ENCODE results near the gene GPC5. TPM values are rescaled to one million over a fixed set of nuclear protein-coding genes. Genes with fewer than 3 reads are reported as not detected.

The GPC5 gene
- total and polyA plus RNA-seq, 2 of the 8 experiments (the other 6 are each of a cell fraction or from before 2014, with no cell fraction given), result 0.20 to 0.39 TPM

DNA sequence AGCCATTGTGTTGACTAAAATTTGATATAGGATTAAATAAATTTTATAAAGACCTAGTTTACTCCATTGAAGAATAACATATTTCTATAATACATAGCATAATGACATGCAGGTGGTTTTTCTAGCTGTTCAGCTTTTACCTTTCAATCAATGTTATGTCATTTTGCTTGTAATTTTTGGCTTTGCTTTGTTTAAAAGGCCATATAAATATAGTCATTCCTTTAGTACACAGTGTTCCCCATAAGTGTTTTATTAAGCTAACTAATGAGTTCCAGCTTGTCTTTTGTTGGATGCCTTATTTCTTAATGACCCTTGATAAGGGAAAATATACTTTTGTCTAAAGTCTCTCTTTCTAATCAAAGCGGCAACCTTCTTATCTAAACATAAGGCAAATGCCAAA, 921.9 kb downstream of the GPC5 start:
- Histone ChIP-seq H2BK12ac (ENCODE audit: low read depth, low read length) (no peak overlapping the region), H3K23me2 (ENCODE audit: low read depth, low read length) (no peaks in the 10 kb centered on the region), H2BK20ac (ENCODE audit: low read length) (no peak overlapping the region), H3K4me2 (ENCODE audit: insufficient read depth in 1 of 2, low read depth in 2 of 2, low read length in 2 of 2) (no peak overlapping the region), H4K91ac (replicated peaks; ENCODE audit: insufficient read length, low read length) (no peak overlapping the region), H2AFZ (ENCODE audit: low read length) (no peak overlapping the region), H3K56ac (replicated peaks; ENCODE audit: insufficient read length, low read depth, low read length) (no peak overlapping the region), H4K20me1 (replicated peaks in 1 of 2; ENCODE audit: control insufficient read depth in 1 of 2, insufficient read depth in 2 of 2, low read length in 2 of 2) (no peaks in the 10 kb centered on the region), H3K4me3 (ENCODE audit: extremely low read depth in 1 of 4, insufficient read depth in 2 of 4, low read depth in 3 of 4, low read length in 4 of 4) (no peak overlapping the region), H2AK5ac (ENCODE audit: low read depth, low read length) (no peak overlapping the region), H2BK15ac (ENCODE audit: low read length) (no peak overlapping the region), H3K27ac (ENCODE audit: low read depth, low read length) (no peak overlapping the region), H3K9ac (replicated peaks in 1 of 4; ENCODE audit: extremely low read depth in 1 of 4, low read depth in 3 of 4, low read length in 3 of 4) (no peak overlapping the region), H3K79me1 (ENCODE audit: low read depth, low read length) (no peaks in the 10 kb centered on the region), H3K4ac (replicated peaks; ENCODE audit: insufficient read length, low read depth, low read length) (no peak overlapping the region), H3K23ac (ENCODE audit: insufficient read length) (no peak overlapping the region), H3K4me1 (replicated peaks in 1 of 4; ENCODE audit: control insufficient read depth in 3 of 4, insufficient read depth in 4 of 4, low read length in 3 of 4) (no peaks in the 10 kb centered on the region), H3K27me3 (replicated peaks in 1 of 4; ENCODE audit: control insufficient read depth in 3 of 4, extremely low read depth in 1 of 4, insufficient read depth in 3 of 4, low read length in 3 of 4) (no peaks in the 10 kb centered on the region), H3K9me3 (ENCODE audit: insufficient read depth in 2 of 2, low read depth in 1 of 2, low read length in 1 of 2) (no peaks in the 10 kb centered on the region), H3K79me2 (ENCODE audit: control insufficient read depth in 1 of 2, insufficient read depth in 2 of 2, low read length in 2 of 2) (no peaks in the 10 kb centered on the region), H2BK120ac (replicated peaks; ENCODE audit: low read depth, low read length) (no peak overlapping the region), H3K14ac (ENCODE audit: insufficient read length) (no peak overlapping the region), H3K36me3 (ENCODE audit: control insufficient read depth in 2 of 4, insufficient read depth in 4 of 4, low read length in 3 of 4) (no peaks in the 10 kb centered on the region), H2BK5ac (ENCODE audit: low read depth, low read length) (no peak overlapping the region), H4K5ac (ENCODE audit: insufficient read length, low read depth, low read length) (no peak overlapping the region), H3K18ac (ENCODE audit: extremely low read depth, low read length) (no peak overlapping the region), H4K8ac (ENCODE audit: extremely low read depth, insufficient read depth, low read length) (no peak overlapping the region)
- FAIRE-seq, result no peak
- TF ChIP-seq TAF1 (IDR thresholded peaks at IDR 0.05; ENCODE audit: low read depth, low read length) (no peak), SIN3A (conservative IDR thresholded peaks at IDR 0.05 in 1 of 2, IDR thresholded peaks at IDR 0.05 in 1 of 2; ENCODE audit: low read depth in 1 of 2, low read length in 2 of 2) (no peak), NRF1 (IDR thresholded peaks at IDR 0.05; ENCODE audit: low read depth, low read length) (no peak), SUZ12 (IDR thresholded peaks at IDR 0.05; ENCODE audit: low read length) (no peak), SIRT6 (IDR thresholded peaks at IDR 0.05; ENCODE audit: low read length) (no peak), SP1 (IDR thresholded peaks at IDR 0.05; ENCODE audit: low read depth, low read length) (no peak), POU5F1 (IDR thresholded peaks at IDR 0.05; ENCODE audit: low read depth, low read length) (no peak), CBX8 (IDR thresholded peaks at IDR 0.05; ENCODE audit: borderline replicate concordance, low read depth, low read length) (no peak), CBX5 (IDR thresholded peaks at IDR 0.05; ENCODE audit: low read depth, low read length) (no peak)
- TF ChIP-seq, protein P1, sequence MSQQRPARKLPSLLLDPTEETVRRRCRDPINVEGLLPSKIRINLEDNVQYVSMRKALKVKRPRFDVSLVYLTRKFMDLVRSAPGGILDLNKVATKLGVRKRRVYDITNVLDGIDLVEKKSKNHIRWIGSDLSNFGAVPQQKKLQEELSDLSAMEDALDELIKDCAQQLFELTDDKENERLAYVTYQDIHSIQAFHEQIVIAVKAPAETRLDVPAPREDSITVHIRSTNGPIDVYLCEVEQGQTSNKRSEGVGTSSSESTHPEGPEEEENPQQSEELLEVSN (IDR thresholded peaks at IDR 0.05), result no peak
- CTCF ChIA-PET (ENCODE audit: partially characterized antibody), result no interaction called here
- DNase-seq (ENCODE audit: low read depth in 1 of 2, low spot score in 2 of 2), result no peak
- WGBS, 2 experiments (ENCODE audit: extremely low coverage in 1 of 2, insufficient coverage in 1 of 2, insufficient read length in 1 of 2, insufficient replicate concordance in 2 of 2, low coverage in 1 of 2, low lambda C conversion rate in 2 of 2, missing lambda C conversion rate in 1 of 2), result 100% methylated on average over 1 of the region's 1 CpG; no CpG with 5 or more reads in 1 of the 2 experiments
- POLR2A ChIA-PET (ENCODE audit: partially characterized antibody), result no interaction called here

All from H1 (cell line).